ENCODE data around the gene RNF20.

RNF20 gene

GRCh38 chr9:101590901-101591300, 57.2 kb downstream of the RNF20 start:
- DNase-seq = no peak

GRCh38 chr9:101591787-101592446, 58.3 kb downstream of the RNF20 start:
- no peak for DNase-seq

- DNase-seq = no peak
These were observed 59.1 kb downstream of the RNF20 start for GRCh38 chr9:101592788-101593187.

GRCh38 chr9:101593345-101593744, 59.7 kb downstream of the RNF20 start:
- DNase-seq = no peak

GRCh38 chr9:101594796-101595195, 61.1 kb downstream of the RNF20 start, which contains the start of gene PPP3R2:
Gene PPP3R2 (minus strand): TSS chr9:101594969. CDS start chr9:101594921, 48 bp downstream.
- DNase-seq = no peak

GRCh38 chr9:101601904-101602765, 68.5 kb downstream of the RNF20 start:
- peak; percentile 8 for DNase-seq

GRCh38 chr9:101604296-101604695, 70.6 kb downstream of the RNF20 start:
- DNase-seq = no peak

GRCh38 chr9:101605547-101605946, 71.9 kb downstream of the RNF20 start:
- DNase-seq = no peak
